ENCODE results near the gene PLEKHG4B. TPM values are rescaled to one million over a fixed set of nuclear protein-coding genes. Genes with fewer than 3 reads are reported as not detected.

Gene PLEKHG4B
- total RNA-seq, 1 experiment from 2014 or later, result 51.4 TPM

DNA sequence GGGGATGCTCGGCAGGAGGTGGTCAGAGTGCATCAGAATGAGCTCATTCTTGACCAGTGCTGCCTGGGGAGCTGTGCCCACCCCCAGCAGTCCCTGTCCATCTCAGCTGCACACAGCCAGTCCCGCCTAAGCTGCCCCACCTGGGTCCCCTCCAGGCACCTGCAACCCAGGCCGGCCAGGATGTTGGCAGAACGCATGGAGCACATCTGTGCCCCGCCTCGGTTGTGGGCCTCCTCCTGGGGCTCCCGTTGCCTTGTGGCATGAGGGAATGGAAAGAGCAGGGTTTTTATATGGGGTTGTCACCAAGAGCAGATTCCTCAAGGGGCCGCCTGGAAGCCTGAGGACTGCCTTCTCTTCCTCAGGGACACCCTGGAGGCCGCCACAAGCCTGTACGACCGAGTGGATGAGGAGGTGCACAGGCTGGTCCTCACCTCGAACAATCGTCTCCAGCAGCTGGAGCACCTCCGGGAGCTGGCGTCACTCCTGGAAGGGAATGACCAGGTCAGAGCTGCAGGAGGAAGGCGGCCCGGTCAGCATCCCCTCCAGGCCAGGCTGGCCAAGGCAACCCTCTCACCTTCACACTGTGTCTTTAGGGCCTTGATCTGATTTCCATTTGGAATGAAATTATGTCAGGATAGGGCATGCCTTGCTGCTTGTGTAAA lies 64.6 kb downstream of the PLEKHG4B start (continued):
- TF ChIP-seq TP53 (CRISPR knock-in tag; IDR thresholded peaks at IDR 0.05), result no peak
- TF ChIP-seq, protein P1, sequence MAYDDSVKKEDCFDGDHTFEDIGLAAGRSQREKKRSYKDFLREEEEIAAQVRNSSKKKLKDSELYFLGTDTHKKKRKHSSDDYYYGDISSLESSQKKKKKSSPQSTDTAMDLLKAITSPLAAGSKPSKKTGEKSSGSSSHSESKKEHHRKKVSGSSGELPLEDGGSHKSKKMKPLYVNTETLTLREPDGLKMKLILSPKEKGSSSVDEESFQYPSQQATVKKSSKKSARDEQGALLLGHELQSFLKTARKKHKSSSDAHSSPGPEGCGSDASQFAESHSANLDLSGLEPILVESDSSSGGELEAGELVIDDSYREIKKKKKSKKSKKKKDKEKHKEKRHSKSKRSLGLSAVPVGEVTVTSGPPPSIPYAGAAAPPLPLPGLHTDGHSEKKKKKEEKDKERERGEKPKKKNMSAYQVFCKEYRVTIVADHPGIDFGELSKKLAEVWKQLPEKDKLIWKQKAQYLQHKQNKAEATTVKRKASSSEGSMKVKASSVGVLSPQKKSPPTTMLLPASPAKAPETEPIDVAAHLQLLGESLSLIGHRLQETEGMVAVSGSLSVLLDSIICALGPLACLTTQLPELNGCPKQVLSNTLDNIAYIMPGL (CRISPR knock-in tag; IDR thresholded peaks at IDR 0.05), result no peak
- TF ChIP-seq TEAD1 (CRISPR knock-in tag; IDR thresholded peaks at IDR 0.05), result no peak
- TF ChIP-seq, protein P2, sequence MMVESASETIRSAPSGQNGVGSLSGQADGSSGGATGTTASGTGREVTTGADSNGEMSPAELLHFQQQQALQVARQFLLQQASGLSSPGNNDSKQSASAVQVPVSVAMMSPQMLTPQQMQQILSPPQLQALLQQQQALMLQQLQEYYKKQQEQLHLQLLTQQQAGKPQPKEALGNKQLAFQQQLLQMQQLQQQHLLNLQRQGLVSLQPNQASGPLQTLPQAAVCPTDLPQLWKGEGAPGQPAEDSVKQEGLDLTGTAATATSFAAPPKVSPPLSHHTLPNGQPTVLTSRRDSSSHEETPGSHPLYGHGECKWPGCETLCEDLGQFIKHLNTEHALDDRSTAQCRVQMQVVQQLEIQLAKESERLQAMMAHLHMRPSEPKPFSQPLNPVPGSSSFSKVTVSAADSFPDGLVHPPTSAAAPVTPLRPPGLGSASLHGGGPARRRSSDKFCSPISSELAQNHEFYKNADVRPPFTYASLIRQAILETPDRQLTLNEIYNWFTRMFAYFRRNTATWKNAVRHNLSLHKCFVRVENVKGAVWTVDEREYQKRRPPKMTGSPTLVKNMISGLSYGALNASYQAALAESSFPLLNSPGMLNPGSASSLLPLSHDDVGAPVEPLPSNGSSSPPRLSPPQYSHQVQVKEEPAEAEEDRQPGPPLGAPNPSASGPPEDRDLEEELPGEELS (CRISPR knock-in tag; IDR thresholded peaks at IDR 0.05), result no peak

DNA sequence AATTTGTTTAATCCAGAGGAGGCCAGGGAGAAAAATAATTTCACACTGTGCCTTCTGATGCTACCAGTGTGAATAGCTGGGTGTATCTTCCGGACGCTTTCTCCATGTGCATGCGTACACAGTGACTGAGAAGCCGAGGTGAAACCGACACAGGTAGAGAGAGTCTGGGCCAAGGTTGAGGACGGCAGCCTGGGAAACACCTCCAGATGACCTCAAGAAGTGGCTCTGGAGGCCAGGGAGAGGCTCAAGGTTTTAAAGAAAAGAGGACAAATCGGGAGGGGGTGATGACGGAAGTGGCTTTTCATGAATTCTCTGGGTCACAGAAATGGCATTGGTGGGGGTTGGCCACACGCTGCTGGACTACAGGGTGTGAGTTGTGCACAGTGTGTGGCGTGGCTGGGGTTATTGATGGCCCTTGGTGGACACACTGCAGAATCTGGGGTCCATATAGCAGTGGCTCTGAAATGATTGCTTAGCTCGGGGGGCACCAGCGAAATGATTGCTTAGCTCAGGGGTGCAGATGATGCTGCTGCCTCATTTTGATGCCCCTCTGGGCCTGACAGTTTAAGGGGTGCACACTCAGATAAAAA lies 65.3 kb downstream of the PLEKHG4B start:
- no peaks in the 10 kb centered on the region for H3K27me3 Mint-ChIP-seq (ENCODE audit: low read depth)
- POLR2A ChIA-PET, result interaction anchor here (0.5 kb wide), 1 partner anchor 22 kb away, joined by 4 read pairs; no protein-coding TSS in a partner anchor

DNA sequence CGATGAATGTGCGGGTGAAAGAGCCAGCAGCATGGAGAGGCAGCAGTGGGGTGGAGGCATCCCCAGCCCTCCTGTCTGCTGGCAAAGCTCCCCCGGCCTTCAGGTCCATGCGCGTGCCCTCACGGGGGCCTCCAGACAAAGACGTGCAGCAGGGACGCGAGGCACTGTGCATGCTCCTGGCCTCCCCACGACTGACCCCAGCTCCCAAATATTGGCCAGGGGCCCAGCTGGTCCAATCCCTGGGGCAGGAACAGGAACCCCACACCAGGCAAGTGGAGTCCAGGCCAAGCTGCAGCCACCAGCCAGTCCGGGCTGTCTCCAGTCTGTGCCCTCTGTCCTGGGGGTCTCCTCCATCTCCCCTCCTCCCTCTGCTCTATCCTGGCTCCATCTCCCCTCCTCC lies 65.8 kb downstream of the PLEKHG4B start:
- CTCF ChIA-PET, result interaction anchor here (1.9 kb wide), 1 partner anchor 31 kb away, joined by 5 read pairs; no protein-coding TSS in a partner anchor
- POLR2A ChIA-PET, result interaction anchor here (0.5 kb wide), 1 partner anchor 23 kb away, joined by 4 read pairs; no protein-coding TSS in a partner anchor
- Mint-ChIP-seq H3K27ac (no peak overlapping the region), H3K27me3 (ENCODE audit: low read depth) (no peaks in the 10 kb centered on the region), H3K4me3 (no peak overlapping the region), H3K9me3 (no peaks in the 10 kb centered on the region), H3K4me1 (peaks cover 13% of the 10 kb centered on the region), H3K36me3 (peaks cover 59% of the 10 kb centered on the region)
- DNase-seq (ENCODE audit: low spot score) (no peak), ATAC-seq (no peak)
- TF ChIP-seq TCF7 (CRISPR knock-in tag; IDR thresholded peaks at IDR 0.05; ENCODE audit: low read depth) (no peak), ETV6 (CRISPR knock-in tag; IDR thresholded peaks at IDR 0.05) (no peak), ZNF423 (CRISPR knock-in tag; IDR thresholded peaks at IDR 0.05) (no peak), PRRX2 (CRISPR knock-in tag; IDR thresholded peaks at IDR 0.05) (no peak), TP53 (CRISPR knock-in tag; IDR thresholded peaks at IDR 0.05) (no peak), CBFB (CRISPR knock-in tag; IDR thresholded peaks at IDR 0.05; ENCODE audit: low read depth) (no peak), ZNF232 (CRISPR knock-in tag; IDR thresholded peaks at IDR 0.05) (no peak)
- TF ChIP-seq, protein P3, sequence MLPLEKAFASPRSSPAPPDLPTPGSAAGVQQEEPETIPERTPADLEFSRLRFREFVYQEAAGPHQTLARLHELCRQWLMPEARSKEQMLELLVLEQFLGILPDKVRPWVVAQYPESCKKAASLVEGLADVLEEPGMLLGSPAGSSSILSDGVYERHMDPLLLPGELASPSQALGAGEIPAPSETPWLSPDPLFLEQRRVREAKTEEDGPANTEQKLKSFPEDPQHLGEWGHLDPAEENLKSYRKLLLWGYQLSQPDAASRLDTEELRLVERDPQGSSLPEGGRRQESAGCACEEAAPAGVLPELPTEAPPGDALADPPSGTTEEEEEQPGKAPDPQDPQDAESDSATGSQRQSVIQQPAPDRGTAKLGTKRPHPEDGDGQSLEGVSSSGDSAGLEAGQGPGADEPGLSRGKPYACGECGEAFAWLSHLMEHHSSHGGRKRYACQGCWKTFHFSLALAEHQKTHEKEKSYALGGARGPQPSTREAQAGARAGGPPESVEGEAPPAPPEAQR (CRISPR knock-in tag; IDR thresholded peaks at IDR 0.05), result no peak

More for the DNA sequence above, 65.3 kb downstream of the PLEKHG4B start:
- Mint-ChIP-seq H3K4me1 (peaks cover 13% of the 10 kb centered on the region), H3K4me3 (no peak overlapping the region), H3K36me3 (peaks cover 63% of the 10 kb centered on the region), H3K9me3 (no peaks in the 10 kb centered on the region), H3K27ac (no peak overlapping the region)
- TF ChIP-seq NR3C1 (CRISPR knock-in tag; conservative IDR thresholded peaks at IDR 0.05; ENCODE audit: low read depth) (no peak), ZNF396 (CRISPR knock-in tag; IDR thresholded peaks at IDR 0.05; ENCODE audit: borderline replicate concordance) (no peak), TEAD4 (CRISPR knock-in tag; IDR thresholded peaks at IDR 0.05) (no peak), KAT7 (CRISPR knock-in tag; IDR thresholded peaks at IDR 0.05; ENCODE audit: borderline replicate concordance) (no peak), IRF2 (CRISPR knock-in tag; IDR thresholded peaks at IDR 0.05; ENCODE audit: borderline replicate concordance, low read depth) (no peak)
- TF ChIP-seq, protein P4, sequence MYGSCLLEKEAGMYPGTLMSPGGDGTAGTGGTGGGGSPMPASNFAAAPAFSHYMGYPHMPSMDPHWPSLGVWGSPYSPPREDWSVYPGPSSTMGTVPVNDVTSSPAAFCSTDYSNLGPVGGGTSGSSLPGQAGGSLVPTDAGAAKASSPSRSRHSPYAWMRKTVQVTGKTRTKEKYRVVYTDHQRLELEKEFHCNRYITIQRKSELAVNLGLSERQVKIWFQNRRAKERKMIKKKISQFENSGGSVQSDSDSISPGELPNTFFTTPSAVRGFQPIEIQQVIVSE (CRISPR knock-in tag; IDR thresholded peaks at IDR 0.05; ENCODE audit: borderline replicate concordance), result no peak
- ATAC-seq (no peak), DNase-seq (ENCODE audit: low spot score) (no peak)
- CTCF ChIA-PET, result interaction anchor here (1.9 kb wide), 1 partner anchor 31 kb away, joined by 5 read pairs; no protein-coding TSS in a partner anchor

Data from WTC11 (cell line).